ENCODE results near the gene ZNF606.

The ZNF606 gene

GRCh38 chr19:58038688-58039204 is 36.1 kb upstream of the ZNF606 start:
- no peak for DNase-seq (ENCODE audit: low read depth, low spot score)
- H3K4me3 ChIP-seq (ENCODE audit: low read length): no peak overlapping the region
- no peaks in the 10 kb centered on the region for H3K27me3 ChIP-seq (ENCODE audit: control insufficient read depth, insufficient read depth, low read length)
- no CpG with 5 or more reads among the region's 8 CpGs for WGBS (ENCODE audit: insufficient coverage, insufficient read length)
- no peaks in the 10 kb centered on the region; the same call in 1 of the 2 replicates for H3K36me3 ChIP-seq (ENCODE audit: control insufficient read depth, insufficient read depth, low read length)
- H3K9me3 ChIP-seq (ENCODE audit: control insufficient read depth, insufficient read depth, low read length): no peaks in the 10 kb centered on the region; the same call in 1 of the 2 replicates
- peaks cover 5% of the 10 kb centered on the region; the same call in 1 of the 2 replicates for H3K4me1 ChIP-seq (ENCODE audit: control insufficient read depth, insufficient read depth, low read length)
- no peak overlapping the region for H3K27ac ChIP-seq (ENCODE audit: low read length)

- no peak overlapping the region for H3K27ac ChIP-seq (ENCODE audit: low read length)
- H3K4me1 ChIP-seq (ENCODE audit: control insufficient read depth, insufficient read depth, low read length): peaks cover 5% of the 10 kb centered on the region; the same call in 1 of the 2 replicates
- no peaks in the 10 kb centered on the region; the same call in 1 of the 2 replicates for H3K9me3 ChIP-seq (ENCODE audit: control insufficient read depth, insufficient read depth, low read length)
- DNase-seq (ENCODE audit: low read depth, low spot score): no peak
- no peak overlapping the region for H3K4me3 ChIP-seq (ENCODE audit: low read length)
- no peaks in the 10 kb centered on the region; the same call in 1 of the 2 replicates for H3K36me3 ChIP-seq (ENCODE audit: control insufficient read depth, insufficient read depth, low read length)
- no CpG with 5 or more reads among the region's 44 CpGs for WGBS (ENCODE audit: insufficient coverage, insufficient read length)
- H3K27me3 ChIP-seq (ENCODE audit: control insufficient read depth, insufficient read depth, low read length): no peaks in the 10 kb centered on the region
These were observed 35.5 kb upstream of the ZNF606 start for GRCh38 chr19:58037927-58038687.

- H3K27ac ChIP-seq (ENCODE audit: low read length): no peak overlapping the region
- no peaks in the 10 kb centered on the region for H3K27me3 ChIP-seq (ENCODE audit: control insufficient read depth, insufficient read depth, low read length)
- WGBS (ENCODE audit: insufficient coverage, insufficient read length): no CpG with 5 or more reads among the region's 8 CpGs
- no peak for DNase-seq (ENCODE audit: low read depth, low spot score)
- H3K36me3 ChIP-seq (ENCODE audit: control insufficient read depth, insufficient read depth, low read length): no peaks in the 10 kb centered on the region; the same call in 1 of the 2 replicates
- no peak overlapping the region for H3K4me3 ChIP-seq (ENCODE audit: low read length)
- peaks cover 5% of the 10 kb centered on the region; the same call in 1 of the 2 replicates for H3K4me1 ChIP-seq (ENCODE audit: control insufficient read depth, insufficient read depth, low read length)
- no peaks in the 10 kb centered on the region; the same call in 1 of the 2 replicates for H3K9me3 ChIP-seq (ENCODE audit: control insufficient read depth, insufficient read depth, low read length)
These were observed 33.2 kb upstream of the ZNF606 start for GRCh38 chr19:58035863-58036262.

GRCh38 chr19:58034477-58034793 is 31.8 kb upstream of the ZNF606 start:
- no peak for DNase-seq (ENCODE audit: low read depth, low spot score)
- Histone ChIP-seq H3K27me3 (ENCODE audit: control insufficient read depth, insufficient read depth, low read length) (no peaks in the 10 kb centered on the region), H3K4me1 (ENCODE audit: control insufficient read depth, insufficient read depth, low read length) (peaks cover 5% of the 10 kb centered on the region; the same call in 1 of the 2 replicates), H3K27ac (ENCODE audit: low read length) (no peak overlapping the region), H3K36me3 (ENCODE audit: control insufficient read depth, insufficient read depth, low read length) (no peaks in the 10 kb centered on the region; the same call in 1 of the 2 replicates), H3K9me3 (ENCODE audit: control insufficient read depth, insufficient read depth, low read length) (no peaks in the 10 kb centered on the region; the same call in 1 of the 2 replicates), H3K4me3 (ENCODE audit: low read length) (peak overlapping the region; percentile 66; the same call in 1 of the 2 replicates)
- WGBS (ENCODE audit: insufficient coverage, insufficient read length): no CpG with 5 or more reads among the region's 20 CpGs

- DNase-seq (ENCODE audit: low read depth, low spot score): no peak
- H3K36me3 ChIP-seq (ENCODE audit: control insufficient read depth, insufficient read depth, low read length): no peaks in the 10 kb centered on the region; the same call in 1 of the 2 replicates
- H3K9me3 ChIP-seq (ENCODE audit: control insufficient read depth, insufficient read depth, low read length): no peaks in the 10 kb centered on the region; the same call in 1 of the 2 replicates
- no peak within 1 kb of the TSS for H3K27ac ChIP-seq (ENCODE audit: low read length)
- H3K27me3 ChIP-seq (ENCODE audit: control insufficient read depth, insufficient read depth, low read length): no peaks in the 10 kb centered on the region
- peaks cover 5% of the 10 kb centered on the region; the same call in 1 of the 2 replicates for H3K4me1 ChIP-seq (ENCODE audit: control insufficient read depth, insufficient read depth, low read length)
- no CpG with 5 or more reads among the region's 101 CpGs for WGBS (ENCODE audit: insufficient coverage, insufficient read length)
- H3K4me3 ChIP-seq (ENCODE audit: low read length): peak within 1 kb of the TSS; percentile 66; the same call in 1 of the 2 replicates
These were observed 31.3 kb upstream of the ZNF606 start, which contains the start of gene ZSCAN1 for GRCh38 chr19:58033741-58034476. Gene ZSCAN1 (plus strand): TSS chr19:58034025. CDS start chr19:58037837, 3,812 bp downstream.

GRCh38 chr19:58024661-58025060 is 22.0 kb upstream of the ZNF606 start:
- Histone ChIP-seq H3K27me3 (ENCODE audit: control insufficient read depth, insufficient read depth, low read length) (no peaks in the 10 kb centered on the region), H3K4me1 (ENCODE audit: control insufficient read depth, insufficient read depth, low read length) (no peaks in the 10 kb centered on the region), H3K27ac (ENCODE audit: low read length) (no peak overlapping the region), H3K36me3 (ENCODE audit: control insufficient read depth, insufficient read depth, low read length) (no peaks in the 10 kb centered on the region), H3K9me3 (ENCODE audit: control insufficient read depth, insufficient read depth, low read length) (no peaks in the 10 kb centered on the region; the same call in 1 of the 2 replicates), H3K4me3 (ENCODE audit: low read length) (no peak overlapping the region)
- WGBS (ENCODE audit: insufficient coverage, insufficient read length): no CpG with 5 or more reads among the region's 12 CpGs
- DNase-seq (ENCODE audit: low read depth, low spot score): no peak

GRCh38 chr19:58022283-58022660 is 19.7 kb upstream of the ZNF606 start:
- Histone ChIP-seq H3K27ac (ENCODE audit: low read length) (no peak overlapping the region), H3K4me1 (ENCODE audit: control insufficient read depth, insufficient read depth, low read length) (no peaks in the 10 kb centered on the region), H3K36me3 (ENCODE audit: control insufficient read depth, insufficient read depth, low read length) (no peaks in the 10 kb centered on the region), H3K27me3 (ENCODE audit: control insufficient read depth, insufficient read depth, low read length) (no peaks in the 10 kb centered on the region), H3K9me3 (ENCODE audit: control insufficient read depth, insufficient read depth, low read length) (no peaks in the 10 kb centered on the region; the same call in 1 of the 2 replicates), H3K4me3 (ENCODE audit: low read length) (no peak overlapping the region)
- no peak for DNase-seq (ENCODE audit: low read depth, low spot score)
- no CpG with 5 or more reads among the region's 4 CpGs for WGBS (ENCODE audit: insufficient coverage, insufficient read length)

GRCh38 chr19:58021541-58022282 is 19.1 kb upstream of the ZNF606 start:
- no peak overlapping the region for H3K4me3 ChIP-seq (ENCODE audit: low read length)
- peak; percentile 87 for DNase-seq (ENCODE audit: low read depth, low spot score)
- H3K27me3 ChIP-seq (ENCODE audit: control insufficient read depth, insufficient read depth, low read length): no peaks in the 10 kb centered on the region
- H3K27ac ChIP-seq (ENCODE audit: low read length): no peak overlapping the region
- H3K4me1 ChIP-seq (ENCODE audit: control insufficient read depth, insufficient read depth, low read length): no peaks in the 10 kb centered on the region
- WGBS (ENCODE audit: insufficient coverage, insufficient read length): no CpG with 5 or more reads among the region's 30 CpGs
- H3K9me3 ChIP-seq (ENCODE audit: control insufficient read depth, insufficient read depth, low read length): no peaks in the 10 kb centered on the region; the same call in 1 of the 2 replicates
- no peaks in the 10 kb centered on the region for H3K36me3 ChIP-seq (ENCODE audit: control insufficient read depth, insufficient read depth, low read length)

- H3K4me3 ChIP-seq (ENCODE audit: low read length): no peak overlapping the region
- no CpG with 5 or more reads among the region's 7 CpGs for WGBS (ENCODE audit: insufficient coverage, insufficient read length)
- H3K9me3 ChIP-seq (ENCODE audit: control insufficient read depth, insufficient read depth, low read length): no peaks in the 10 kb centered on the region; the same call in 1 of the 2 replicates
- H3K27me3 ChIP-seq (ENCODE audit: control insufficient read depth, insufficient read depth, low read length): no peaks in the 10 kb centered on the region
- no peak overlapping the region for H3K27ac ChIP-seq (ENCODE audit: low read length)
- H3K4me1 ChIP-seq (ENCODE audit: control insufficient read depth, insufficient read depth, low read length): no peaks in the 10 kb centered on the region
- no peak for DNase-seq (ENCODE audit: low read depth, low spot score)
- H3K36me3 ChIP-seq (ENCODE audit: control insufficient read depth, insufficient read depth, low read length): no peaks in the 10 kb centered on the region
These were observed 17.5 kb upstream of the ZNF606 start for GRCh38 chr19:58020129-58020528.

- no CpG with 5 or more reads among the region's 5 CpGs for WGBS (ENCODE audit: insufficient coverage, insufficient read length)
- Histone ChIP-seq H3K4me3 (ENCODE audit: low read length) (no peak overlapping the region), H3K36me3 (ENCODE audit: control insufficient read depth, insufficient read depth, low read length) (peaks cover 2% of the 10 kb centered on the region; the same call in 1 of the 2 replicates), H3K27me3 (ENCODE audit: control insufficient read depth, insufficient read depth, low read length) (no peaks in the 10 kb centered on the region), H3K9me3 (ENCODE audit: control insufficient read depth, insufficient read depth, low read length) (peaks cover 4% of the 10 kb centered on the region), H3K27ac (ENCODE audit: low read length) (no peak overlapping the region), H3K4me1 (ENCODE audit: control insufficient read depth, insufficient read depth, low read length) (no peaks in the 10 kb centered on the region)
- no peak for DNase-seq (ENCODE audit: low read depth, low spot score)
These were observed 11.5 kb upstream of the ZNF606 start for GRCh38 chr19:58014141-58014540.
